HG03520 (cell line): ENCODE data around the gene HSPBAP1.
A peak's percentile ranks its signal among the peaks of the same experiment; 100 is the strongest.

Experiments
- ATAC-seq: cut with Tn5 transposase; IDR thresholded peaks from one replicate; pipeline ENCODE4 v1.9.1; 2021; ENCODE audit warnings: mild to moderate bottlenecking, moderate library complexity; ENCODE audit not compliant: unreplicated experiment

The HSPBAP1 gene

GRCh38 chr3:122793568-122794416 lies at the start of gene HSPBAP1:
Gene HSPBAP1 (minus strand): TSS chr3:122793831. CDS start chr3:122793680, 151 bp downstream.
- peak; percentile 37 for ATAC-seq

GRCh38 chr3:122835590-122835989 lies 42.0 kb upstream of the HSPBAP1 start:
- ATAC-seq, result no peak

- ATAC-seq, result no peak
These were observed 34.6 kb upstream of the HSPBAP1 start for GRCh38 chr3:122828281-122828680.

- no peak for ATAC-seq
These were observed 32.6 kb upstream of the HSPBAP1 start for GRCh38 chr3:122826278-122826677.

GRCh38 chr3:122825460-122825859 lies 31.8 kb upstream of the HSPBAP1 start:
- no peak for ATAC-seq

GRCh38 chr3:122824465-122825381 lies 31.1 kb upstream of the HSPBAP1 start:
- ATAC-seq, result no peak

- no peak for ATAC-seq
These were observed 23.0 kb upstream of the HSPBAP1 start for GRCh38 chr3:122816587-122816986.

- no peak for ATAC-seq
These were observed 17.1 kb upstream of the HSPBAP1 start for GRCh38 chr3:122810734-122811133.

- no peak for ATAC-seq
These were observed 10.3 kb upstream of the HSPBAP1 start for GRCh38 chr3:122803977-122804376.

- no peak for ATAC-seq
These were observed 8.7 kb upstream of the HSPBAP1 start for GRCh38 chr3:122802323-122802722.

GRCh38 chr3:122800706-122801237 lies 7.1 kb upstream of the HSPBAP1 start:
- no peak for ATAC-seq

GRCh38 chr3:122800031-122800430 lies 6.4 kb upstream of the HSPBAP1 start:
- ATAC-seq, result no peak

- ATAC-seq, result no peak
These were observed 5.7 kb upstream of the HSPBAP1 start for GRCh38 chr3:122799322-122799721.

- ATAC-seq, result no peak
These were observed 3.7 kb upstream of the HSPBAP1 start for GRCh38 chr3:122797291-122797690.

- ATAC-seq, result no peak
These were observed 2.1 kb upstream of the HSPBAP1 start for GRCh38 chr3:122795674-122796195.

- ATAC-seq, result peak; percentile 61
These were observed 1.4 kb upstream of the HSPBAP1 start, which contains the start of gene SLC49A4 for GRCh38 chr3:122794779-122795673. Gene SLC49A4 (plus strand): TSS chr3:122795069. CDS start chr3:122795193, 124 bp downstream.

- ATAC-seq, result no peak
These were observed 800 bp upstream of the HSPBAP1 start for GRCh38 chr3:122794483-122794778.

- ATAC-seq, result no peak
These were observed 3.9 kb downstream of the HSPBAP1 start for GRCh38 chr3:122789585-122790273.

- ATAC-seq, result no peak
These were observed 5.8 kb downstream of the HSPBAP1 start for GRCh38 chr3:122787872-122788271.

- ATAC-seq, result no peak
These were observed 7.6 kb downstream of the HSPBAP1 start for GRCh38 chr3:122786066-122786465.
